Left cardiac atrium (tissue), 4 donors: ENCODE measurements around the gene ANXA11. TPM values are rescaled to one million over a fixed set of nuclear protein-coding genes. Genes with fewer than 3 reads are reported as not detected.
"Not testable (repeated sequence)": the region's sequence is repeated elsewhere in the genome, so short reads cannot be mapped to it uniquely, and the experiment has no call there.

ENCODE experiments used
- ATAC-seq, 2 donors: fragments of 200-7000 bp; cut with Tn5 transposase; one replicate each; pipeline ENCODE4 v1.9.1; 2020; ENCODE audit warnings: mild to moderate bottlenecking in 2 of 2, moderate library complexity in 2 of 2
- DNase-seq: peaks from one replicate; pipeline ENCODE4 v3.0.0-alpha.2; 2020
- intact Hi-C, 2 donors: fragments of 100-400 bp; cut with DNase I; formaldehyde crosslinking; loops; one replicate each; pipeline versions ENCODE4 v1.14.1 to v1.15.1; 2022 to 2023
- total RNA-seq, 2 donors: library from RNA; stranded (reverse); fragmentation: NEBNext Ultra II Directional; extraction: Animal tissue kit (Norgen Biotek cat#: 25700); gene quantifications; one replicate each; pipeline ENCODE4 v1.2.1, GENCODE V29; 2021
- donor health status: DM: no; HTN: yes; CAD: no.
- donor health status: DM: no; HTN: yes; CAD: no; lungs with severe emphysema.
- donor health status: DM: yes; HTN: yes; CAD: no.
- donor health status: Dilated cardiomyopathy.

The ANXA11 gene
- total RNA-seq, 2 donors from 2014 or later, result 327 to 413 TPM

DNA sequence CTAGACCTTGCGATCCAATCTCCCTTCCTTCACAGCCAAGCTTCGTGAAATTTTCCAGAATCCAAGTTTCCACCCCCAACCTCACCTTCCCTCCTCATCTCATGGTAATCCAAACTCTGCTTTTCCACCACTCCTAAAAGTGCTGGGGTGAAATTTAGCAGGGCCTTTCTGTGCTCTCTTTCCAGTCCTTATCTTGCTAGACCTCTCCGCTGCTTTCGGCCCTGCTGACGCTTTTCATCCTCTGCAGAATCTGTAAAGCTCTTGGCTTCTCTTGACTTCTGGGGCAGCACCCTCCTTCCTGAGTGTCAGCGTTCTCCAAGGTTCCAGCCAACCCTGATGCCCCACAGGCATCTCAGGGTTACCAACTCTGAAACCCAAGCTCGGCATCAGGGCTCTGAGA is 65.1 kb downstream of the ANXA11 start:
- no peak for DNase-seq
- intact Hi-C loops, result loop anchor here (5.0 kb wide), 3 partner anchors 63 to 82 kb away; partner anchors contain the start of genes ANXA11 (in 1 of the 2) and TMEM254 (in 1 of the 2)

DNA sequence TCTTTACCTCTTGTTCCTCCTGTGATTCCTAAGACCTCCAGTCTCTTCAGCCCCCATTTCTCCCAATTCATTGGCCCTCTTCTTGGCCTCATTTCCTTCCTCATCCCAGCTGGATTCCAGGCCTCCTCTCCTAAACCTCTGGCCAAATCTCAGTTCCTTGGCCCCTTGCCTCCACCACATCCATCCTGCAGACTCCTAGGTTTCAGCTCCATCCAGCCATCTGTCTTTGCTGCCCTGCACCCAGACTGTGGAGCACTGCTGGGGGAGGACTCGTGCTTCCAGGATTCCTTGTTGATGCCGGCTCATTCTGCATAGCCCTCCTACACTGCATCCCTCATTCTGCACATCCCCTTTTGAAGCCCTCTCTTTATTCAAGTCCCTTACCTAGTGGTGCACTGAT is 66.1 kb downstream of the ANXA11 start:
- intact Hi-C loops, result no loop called here
- DNase-seq (no peak), ATAC-seq (no peak)

More for the DNA sequence above, 65.1 kb downstream of the ANXA11 start:
- no peak for ATAC-seq

DNA sequence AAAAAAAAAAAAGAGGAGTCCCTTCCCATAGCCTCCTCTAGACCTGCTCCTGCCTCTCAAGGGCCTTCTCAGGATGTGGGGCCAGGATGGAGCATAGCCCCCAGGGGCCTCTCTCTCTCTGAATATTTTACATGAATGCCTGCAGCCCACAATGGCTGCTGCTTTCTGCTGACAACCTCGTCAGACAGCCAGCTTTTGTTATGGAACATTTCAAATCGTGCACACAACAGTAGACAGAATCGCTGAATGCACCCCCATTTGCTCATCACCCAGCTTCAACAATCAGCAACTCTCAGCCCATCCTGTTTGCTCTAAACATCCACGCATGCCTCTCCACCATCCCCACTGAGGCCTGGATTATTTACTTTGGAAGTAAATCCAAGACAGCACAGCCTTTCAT is 67.4 kb downstream of the ANXA11 start:
- ATAC-seq (no peak), DNase-seq (no peak)
- intact Hi-C loops, result no loop called here

DNA sequence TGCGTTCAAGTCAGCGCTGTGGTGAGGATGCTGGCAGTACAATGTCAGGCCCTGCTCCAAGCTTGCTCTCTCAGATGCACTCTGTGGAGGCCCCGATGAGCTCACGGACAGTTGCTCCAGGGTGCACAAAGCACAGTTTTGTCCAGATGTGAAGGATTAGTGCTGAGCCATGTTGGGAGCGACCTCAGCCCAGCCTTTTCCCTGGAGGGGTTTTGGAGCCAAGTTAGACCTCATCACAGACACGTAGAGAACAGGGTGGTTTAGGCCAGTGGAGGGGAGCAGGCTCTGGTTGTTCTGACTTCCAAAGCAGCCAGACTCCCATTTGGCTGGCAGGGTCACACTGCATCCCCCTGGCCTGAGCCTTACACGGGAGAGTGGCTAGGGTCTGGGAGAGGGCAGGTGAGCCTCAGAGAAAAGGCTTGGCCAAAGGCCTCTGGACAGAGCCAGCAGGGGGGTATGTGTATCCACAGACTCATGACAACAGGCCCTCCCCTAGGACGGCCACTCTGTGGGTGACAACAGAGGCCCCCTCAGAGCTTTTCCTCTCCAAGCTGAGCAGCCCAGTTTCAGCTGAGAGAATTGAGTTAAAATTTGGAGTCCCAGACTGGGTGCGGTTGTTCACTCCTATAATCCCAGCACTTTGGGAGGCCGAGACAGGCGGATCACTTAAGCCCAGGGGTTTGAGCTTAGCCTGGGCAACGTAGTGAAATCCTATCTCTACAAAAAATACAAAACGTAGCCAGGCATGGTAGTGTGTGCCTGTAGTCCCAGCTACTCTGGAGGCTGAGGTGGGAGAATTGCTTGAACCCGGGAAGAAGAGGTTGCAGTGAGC is 68.1 kb downstream of the ANXA11 start:
- intact Hi-C loops, result no loop called here
- ATAC-seq, result peak; percentile 40 to 62

DNA sequence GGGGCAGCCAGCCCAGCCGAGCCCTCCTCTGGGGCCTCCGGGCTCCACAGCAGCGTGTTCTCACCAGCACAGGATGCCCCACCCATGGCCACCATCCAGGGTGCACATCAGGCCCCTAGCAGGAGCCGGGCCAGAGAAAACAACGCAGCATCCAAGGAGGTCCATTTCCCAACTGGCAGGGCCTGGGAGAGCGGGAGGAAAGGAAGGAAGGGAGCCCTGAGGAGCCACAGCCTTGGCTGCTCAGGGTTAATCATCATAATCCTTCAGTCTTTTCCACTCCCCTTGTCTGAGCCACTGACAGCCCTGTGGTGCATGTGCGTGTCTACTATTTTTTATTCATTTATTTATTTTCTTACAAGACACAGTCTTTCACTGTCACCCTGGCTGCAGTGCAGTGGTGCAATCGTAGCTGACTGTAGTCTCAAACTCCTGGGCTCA is 69.2 kb downstream of the ANXA11 start:
- DNase-seq, result peak; percentile 97
- ATAC-seq, result peak; percentile 78
- intact Hi-C loops, result no loop called here

More for the DNA sequence above, 68.1 kb downstream of the ANXA11 start:
- peak; percentile 66 for DNase-seq

DNA sequence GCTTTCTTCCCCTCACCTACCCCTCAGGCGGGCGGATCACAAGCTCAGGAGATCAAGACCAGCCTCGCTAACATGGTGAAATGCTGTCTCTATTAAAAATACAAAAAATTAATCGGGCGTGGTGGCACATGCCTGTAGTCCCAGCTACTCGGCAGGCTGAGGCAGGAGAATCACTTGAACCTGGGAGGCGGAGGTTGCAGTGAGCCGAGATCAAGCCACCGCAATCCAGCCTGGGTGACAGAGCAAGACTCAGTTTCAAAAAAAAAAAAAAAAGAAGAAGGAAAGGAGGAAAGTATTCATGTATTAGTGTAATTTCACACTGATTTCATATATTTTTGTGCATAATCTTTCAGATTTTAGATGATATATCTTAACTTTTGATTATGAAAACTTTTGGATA is 71.7 kb downstream of the ANXA11 start:
- DNase-seq, ATAC-seq, intact Hi-C loops: not testable (repeated sequence)

DNA sequence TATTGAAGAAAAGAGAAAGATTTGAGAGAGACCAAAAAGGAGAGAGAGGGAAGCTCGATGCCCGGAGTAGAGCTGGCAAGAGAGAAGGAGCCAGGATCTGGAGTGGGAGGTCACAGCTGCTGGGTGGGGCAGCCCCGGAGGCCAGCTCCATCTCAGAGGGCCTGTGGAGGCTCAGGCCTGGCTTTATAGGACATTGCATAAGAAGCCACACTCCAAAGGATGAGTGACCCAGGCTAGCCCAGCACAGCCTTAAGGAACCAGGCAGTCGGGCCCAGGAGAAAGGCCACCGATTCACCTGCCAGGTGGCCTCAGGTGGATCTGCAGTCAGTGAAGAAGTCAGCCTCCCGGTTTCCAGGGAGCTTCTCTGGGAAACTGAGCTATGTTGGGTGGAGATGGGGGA is 72.1 kb downstream of the ANXA11 start:
- intact Hi-C loops, result no loop called here
- ATAC-seq, result peak in 1 of 2 donors; percentile 6
- DNase-seq, result peak; percentile 68

DNA sequence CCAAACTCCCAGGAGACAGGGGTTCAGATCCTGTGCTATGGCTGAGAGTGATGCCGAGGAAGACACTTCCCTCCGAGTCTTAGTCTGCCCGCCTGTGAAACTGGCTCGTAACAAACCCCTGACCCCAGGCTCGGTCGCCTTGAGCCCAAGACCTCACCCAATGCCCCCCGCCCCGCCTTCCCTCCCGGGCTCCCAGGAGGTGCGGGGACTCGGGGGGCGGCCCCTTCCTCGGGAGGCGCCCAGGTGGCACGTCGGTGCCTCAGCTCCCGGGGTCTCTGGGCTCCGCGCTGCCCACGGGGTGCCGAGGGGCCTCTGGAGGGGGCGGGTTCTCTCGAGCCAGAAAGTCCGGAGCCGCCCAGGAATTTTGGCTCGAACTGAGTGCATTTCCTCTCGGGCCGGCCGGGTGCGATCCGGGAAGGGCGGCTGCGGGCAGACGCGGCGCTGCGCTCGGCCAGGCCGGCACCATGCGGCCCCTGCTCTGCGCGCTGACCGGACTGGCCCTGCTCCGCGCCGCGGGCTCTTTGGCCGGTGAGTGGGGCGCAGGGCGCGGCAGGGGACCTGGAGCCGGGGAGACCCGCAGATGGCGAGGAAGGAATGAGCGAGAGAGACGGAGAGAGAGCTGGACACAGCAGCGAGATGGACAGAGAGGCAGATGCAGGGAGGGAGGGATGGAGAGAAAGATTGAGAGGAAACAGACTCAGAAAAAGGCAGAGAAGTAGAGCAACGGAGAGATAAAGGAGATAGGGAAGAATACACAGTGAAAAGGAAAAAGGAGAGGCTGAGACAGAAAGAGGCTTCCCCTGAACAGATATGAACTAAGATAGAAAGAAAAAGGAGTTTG is 72.8 kb downstream of the ANXA11 start, which contains the start of gene PLAC9:
Gene PLAC9, plus strand, starts transcription at position 432 of the 841 bp plus-strand sequence. Its CDS starts 33 bp downstream, at position 465.
- DNase-seq (peak; percentile 82), ATAC-seq (peak; percentile 68 to 70)
- intact Hi-C loops, result no loop called here

DNA sequence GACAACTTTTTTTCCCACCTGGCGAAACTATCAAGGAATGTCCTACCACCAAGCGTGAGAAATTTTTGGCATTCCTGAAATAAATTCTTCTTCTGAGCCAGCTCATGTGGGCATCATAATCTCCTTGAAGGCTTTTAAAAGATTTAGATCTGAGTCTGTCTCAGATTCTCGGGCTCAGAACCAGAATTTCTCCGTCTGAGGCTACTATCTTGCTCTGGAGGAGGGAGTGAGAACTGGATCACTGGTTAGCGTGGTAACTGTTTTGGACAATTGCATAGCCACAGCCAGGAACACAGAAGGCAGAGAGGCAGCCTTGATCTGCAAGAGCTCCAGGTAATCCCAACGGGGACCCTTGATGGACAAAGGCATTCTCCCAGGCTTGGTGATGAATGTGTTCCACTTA is 73.8 kb downstream of the ANXA11 start:
- DNase-seq (no peak), ATAC-seq (no peak)
- intact Hi-C loops, result no loop called here

DNA sequence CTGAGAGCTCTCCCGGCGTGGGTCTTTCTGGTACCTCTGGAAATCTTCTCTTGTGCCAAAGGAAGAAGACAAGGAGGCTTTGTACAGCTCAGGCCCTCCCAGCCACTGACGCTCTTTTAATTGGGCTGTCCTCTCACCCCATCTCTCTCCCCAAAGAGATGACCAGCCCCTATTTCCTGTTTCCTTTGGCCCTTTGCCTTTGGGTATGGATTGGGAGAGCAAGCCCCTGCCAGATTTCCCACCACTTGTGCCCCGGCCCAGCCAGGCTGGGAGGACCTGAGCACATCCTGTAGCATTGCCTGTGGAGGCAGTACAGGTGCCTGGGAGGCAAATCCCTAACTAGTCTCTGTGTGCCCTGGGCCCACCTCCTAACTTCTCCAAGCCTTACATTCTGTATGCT is 78.5 kb downstream of the ANXA11 start:
- DNase-seq (peak; percentile 37), ATAC-seq (peak; percentile 45 to 85)
- intact Hi-C loops, result loop anchor here in 1 of 2 donors (5.0 kb wide), 1 partner anchor 65 kb away; no protein-coding TSS in a partner anchor

DNA sequence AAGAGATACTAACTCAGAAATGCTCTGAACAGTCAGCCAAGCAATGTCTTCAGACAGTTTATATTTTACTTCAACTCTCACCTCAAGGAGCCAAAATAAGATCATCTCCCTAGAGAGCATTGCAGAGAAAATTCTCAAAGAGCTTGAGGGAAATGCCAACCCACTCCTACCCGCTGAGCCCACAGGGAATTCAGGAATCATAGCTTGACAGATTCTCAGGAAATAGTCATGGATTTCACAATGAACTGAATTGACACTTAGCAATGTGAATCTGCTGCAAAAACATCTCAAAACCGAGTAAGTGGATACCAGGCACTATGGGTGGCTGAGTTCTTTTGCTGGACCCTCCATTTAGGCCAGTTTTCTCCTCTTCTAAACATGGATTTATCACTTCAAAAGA is 82.6 kb downstream of the ANXA11 start:
- DNase-seq, result no peak
- intact Hi-C loops, result no loop called here
- ATAC-seq, result peak in 1 of 2 donors; percentile 67

DNA sequence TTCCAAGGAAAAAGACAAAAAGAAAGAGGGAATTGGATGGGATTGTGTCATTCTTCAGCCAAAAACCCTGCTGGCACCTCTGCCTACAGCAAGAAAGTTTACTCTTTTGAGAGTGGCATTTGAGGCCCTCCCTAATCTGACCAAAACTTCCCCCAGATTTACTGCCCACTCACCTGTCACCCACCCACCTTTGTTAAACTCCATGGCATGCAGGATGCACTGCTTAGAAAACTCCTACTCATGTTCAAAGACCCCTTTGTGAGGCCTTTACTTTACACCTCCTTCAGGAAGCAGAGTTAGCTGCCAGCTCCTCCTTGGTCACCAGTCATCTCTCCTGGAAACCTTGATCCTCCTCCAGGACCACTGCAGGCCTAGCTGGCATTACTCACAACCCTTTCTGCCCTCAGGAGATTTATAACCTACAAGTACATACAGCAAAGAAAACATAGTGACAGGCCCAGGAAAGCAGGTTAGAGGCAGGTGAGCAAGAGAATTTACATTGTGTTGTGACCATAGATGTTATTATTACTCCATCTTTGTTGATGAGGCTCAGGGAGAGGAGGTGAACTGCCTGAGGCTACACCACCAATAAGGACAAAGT is 83.1 kb downstream of the ANXA11 start:
- no peak for DNase-seq
- ATAC-seq, result no peak
- intact Hi-C loops, result no loop called here

DNA sequence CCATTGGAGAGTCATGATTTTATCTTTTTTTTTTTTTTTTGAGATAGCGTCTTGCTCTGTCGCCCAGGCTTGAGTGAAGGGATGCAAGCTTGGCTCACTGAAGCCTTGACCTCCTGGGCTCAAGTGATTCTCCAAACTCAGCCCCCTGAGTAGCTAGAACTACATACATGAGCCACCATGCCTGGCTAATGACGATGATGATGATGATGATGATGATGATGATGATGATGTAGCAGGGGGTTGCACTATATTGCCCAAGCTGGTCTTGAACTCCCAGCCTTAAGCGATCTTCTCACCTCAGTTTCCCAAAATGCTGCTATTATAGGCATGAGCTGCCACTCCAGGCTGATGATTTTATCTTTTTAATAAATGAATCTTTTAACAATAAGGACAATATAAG is 86.7 kb downstream of the ANXA11 start:
- DNase-seq, result no peak
- no peak for ATAC-seq
- intact Hi-C loops, result no loop called here

DNA sequence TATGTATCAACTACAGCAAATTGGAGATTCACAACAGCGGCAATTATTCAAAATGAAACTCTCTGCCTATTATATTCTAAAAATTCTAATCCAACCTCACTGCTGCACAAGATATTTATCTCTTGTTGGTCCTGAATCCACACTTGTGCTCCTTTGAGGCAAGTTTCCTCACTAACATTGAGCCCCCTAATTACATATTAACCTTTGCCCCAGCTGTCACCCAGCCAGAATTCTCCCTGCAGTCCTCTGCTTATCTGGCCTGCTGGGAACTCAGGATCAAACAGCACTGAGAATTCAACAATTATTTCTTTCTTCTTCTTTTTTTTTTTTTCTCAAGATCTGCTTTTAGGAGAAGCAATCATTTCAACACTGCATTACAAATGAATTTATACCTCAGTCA is 94.4 kb downstream of the ANXA11 start:
- intact Hi-C loops, result no loop called here
- no peak for ATAC-seq
- DNase-seq, result no peak

DNA sequence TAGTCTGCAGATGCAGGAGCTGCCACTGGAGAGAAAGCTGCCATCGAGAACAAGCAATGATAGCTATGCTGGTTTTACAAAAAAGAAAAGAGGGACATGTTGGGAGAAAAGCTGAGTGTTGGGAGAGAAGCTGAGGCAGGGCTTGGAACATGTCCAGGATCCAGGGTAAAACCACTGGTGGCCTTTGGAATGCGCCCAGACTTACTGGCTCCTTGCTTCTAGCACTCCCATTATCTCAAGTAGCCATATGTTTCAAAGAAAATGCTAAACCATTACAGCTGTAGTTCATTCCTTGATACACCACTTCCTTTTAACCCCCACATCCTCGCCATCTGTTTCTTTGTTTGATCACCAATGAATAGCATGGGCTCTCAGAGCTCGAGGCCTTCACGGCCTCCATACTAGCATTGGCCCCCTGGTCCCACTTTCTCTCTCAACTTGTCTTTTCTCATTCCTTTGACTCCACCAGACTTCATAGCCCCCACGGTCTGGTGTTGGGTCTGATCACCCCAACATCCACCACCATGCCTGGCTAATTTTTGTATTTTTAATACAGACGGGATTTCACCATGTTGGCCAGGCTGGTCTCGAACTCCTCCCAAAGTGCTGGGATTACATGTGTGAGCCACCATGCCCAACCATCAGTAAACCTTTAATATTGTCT is 96.6 kb downstream of the ANXA11 start:
- ATAC-seq (no peak), DNase-seq (no peak)
- intact Hi-C loops, result no loop called here

DNA sequence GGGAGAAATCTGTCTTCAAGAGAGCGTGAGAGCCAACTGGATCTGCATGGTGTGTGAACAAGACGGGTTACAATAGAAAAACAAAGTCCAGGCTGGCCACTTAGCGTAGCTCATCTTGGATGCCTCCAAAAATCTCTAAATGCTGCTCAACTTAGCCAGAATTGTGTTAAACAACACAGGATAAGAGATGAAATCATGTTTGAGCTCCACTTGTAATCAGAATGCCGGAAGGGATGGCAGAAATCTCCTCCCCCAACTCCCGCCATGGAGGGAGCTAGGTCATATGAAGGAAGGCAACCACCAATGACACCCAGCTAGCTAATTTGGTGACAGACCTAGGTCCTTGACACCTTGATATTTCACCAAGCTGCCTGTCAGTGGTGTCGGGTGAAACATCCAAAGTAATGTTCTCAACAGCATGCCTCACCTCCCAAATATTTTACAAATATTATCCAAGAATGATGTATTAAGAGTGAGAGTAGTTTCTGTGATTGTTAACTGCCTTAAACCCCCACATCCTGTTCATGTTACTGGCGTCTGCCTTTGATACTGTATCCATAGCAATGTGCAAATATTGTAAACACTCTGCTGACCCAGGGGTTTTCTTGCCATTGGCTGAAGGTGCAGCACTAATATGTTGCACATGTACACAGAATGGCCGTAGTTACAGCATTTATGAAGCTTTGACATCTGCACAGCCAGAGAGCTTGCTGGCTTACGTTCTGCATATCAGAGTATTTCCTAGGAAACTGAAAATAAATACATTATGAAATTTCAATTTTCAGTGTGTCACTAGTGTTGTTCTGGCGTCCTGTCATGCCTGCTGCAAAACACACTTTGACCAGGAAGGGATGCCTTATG is 101.0 kb downstream of the ANXA11 start:
- ATAC-seq, result peak; percentile 88 to 93
- intact Hi-C loops, result no loop called here
- DNase-seq, result no peak
